ENCODE measurements around the gene NRCAM. TPM values are rescaled to one million over a fixed set of nuclear protein-coding genes. Genes with fewer than 3 reads are reported as not detected.
A peak's percentile ranks its signal among the peaks of the same experiment; 100 is the strongest.

The NRCAM gene
- total RNA-seq, 1 experiment from 2014 or later: 30.8 TPM

DNA sequence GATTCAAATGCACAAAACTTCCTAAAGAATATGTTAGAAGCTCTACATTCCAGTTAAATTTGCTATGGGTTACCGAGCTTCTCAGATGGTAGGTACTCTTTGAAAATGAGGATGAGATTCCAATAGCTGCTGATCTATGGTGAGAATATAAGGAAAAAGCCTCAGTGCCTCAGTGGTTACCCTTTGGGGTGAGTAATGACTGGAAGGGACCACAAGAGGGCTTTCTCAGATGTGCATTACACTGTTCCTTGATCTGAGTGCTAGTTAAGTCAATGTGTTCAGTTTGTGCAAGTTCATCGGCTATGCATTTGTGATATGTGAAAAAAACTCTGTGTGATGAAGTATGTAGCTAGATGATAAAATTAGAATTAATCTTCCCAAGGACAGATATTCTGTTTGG lies 3.5 kb downstream of the NRCAM start:
- H3K4me1 ChIP-seq: no peaks in the 10 kb centered on the region; the same call in 1 of the 2 replicates
- H3K9me3 ChIP-seq (replicated peaks): no peaks in the 10 kb centered on the region
- no peak overlapping the region for H3K4me3 ChIP-seq
- H3K36me3 ChIP-seq: no peaks in the 10 kb centered on the region
- no peaks in the 10 kb centered on the region for H3K27me3 ChIP-seq
- no peak overlapping the region for H3K27ac ChIP-seq
- DNase-seq: peak; percentile 15 to 67

GRCh38 chr7:108451296-108451848 lies 4.9 kb downstream of the NRCAM start:
- H3K36me3 ChIP-seq: no peaks in the 10 kb centered on the region
- no peaks in the 10 kb centered on the region; the same call in 1 of the 2 replicates for H3K4me1 ChIP-seq
- H3K4me3 ChIP-seq: no peak overlapping the region
- H3K27ac ChIP-seq: no peak overlapping the region
- no peaks in the 10 kb centered on the region for H3K9me3 ChIP-seq (replicated peaks)
- no peak for DNase-seq
- no peaks in the 10 kb centered on the region for H3K27me3 ChIP-seq

DNA sequence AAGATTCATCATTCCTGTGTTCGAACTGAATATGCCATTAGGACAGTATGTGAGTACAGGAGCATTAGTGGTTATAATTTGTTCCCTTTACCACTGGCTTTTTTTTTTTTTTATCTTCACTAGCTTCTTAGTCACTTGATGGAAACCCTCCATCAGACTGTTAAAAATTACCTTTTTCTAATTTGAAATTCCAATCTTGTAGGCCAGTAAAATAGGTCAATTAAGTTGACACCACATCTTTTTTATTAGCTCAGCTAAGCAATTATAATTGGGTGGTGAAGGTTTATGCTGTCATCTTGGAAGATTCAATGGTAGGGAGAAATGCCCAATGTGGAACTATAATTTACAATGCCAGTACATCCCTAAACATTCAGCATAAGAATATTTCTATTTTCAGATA lies 6.1 kb downstream of the NRCAM start:
- Histone ChIP-seq H3K27ac (no peak overlapping the region), H3K9me3 (replicated peaks) (no peaks in the 10 kb centered on the region), H3K4me1 (no peaks in the 10 kb centered on the region; the same call in 1 of the 2 replicates), H3K36me3 (no peaks in the 10 kb centered on the region), H3K4me3 (no peak overlapping the region), H3K27me3 (no peaks in the 10 kb centered on the region)
- no peak for DNase-seq

GRCh38 chr7:108449521-108449920 lies 6.7 kb downstream of the NRCAM start:
- Histone ChIP-seq H3K4me1 (no peaks in the 10 kb centered on the region; the same call in 1 of the 2 replicates), H3K9me3 (replicated peaks) (no peaks in the 10 kb centered on the region), H3K27me3 (no peaks in the 10 kb centered on the region), H3K36me3 (no peaks in the 10 kb centered on the region), H3K27ac (no peak overlapping the region), H3K4me3 (no peak overlapping the region)
- DNase-seq: no peak

DNA sequence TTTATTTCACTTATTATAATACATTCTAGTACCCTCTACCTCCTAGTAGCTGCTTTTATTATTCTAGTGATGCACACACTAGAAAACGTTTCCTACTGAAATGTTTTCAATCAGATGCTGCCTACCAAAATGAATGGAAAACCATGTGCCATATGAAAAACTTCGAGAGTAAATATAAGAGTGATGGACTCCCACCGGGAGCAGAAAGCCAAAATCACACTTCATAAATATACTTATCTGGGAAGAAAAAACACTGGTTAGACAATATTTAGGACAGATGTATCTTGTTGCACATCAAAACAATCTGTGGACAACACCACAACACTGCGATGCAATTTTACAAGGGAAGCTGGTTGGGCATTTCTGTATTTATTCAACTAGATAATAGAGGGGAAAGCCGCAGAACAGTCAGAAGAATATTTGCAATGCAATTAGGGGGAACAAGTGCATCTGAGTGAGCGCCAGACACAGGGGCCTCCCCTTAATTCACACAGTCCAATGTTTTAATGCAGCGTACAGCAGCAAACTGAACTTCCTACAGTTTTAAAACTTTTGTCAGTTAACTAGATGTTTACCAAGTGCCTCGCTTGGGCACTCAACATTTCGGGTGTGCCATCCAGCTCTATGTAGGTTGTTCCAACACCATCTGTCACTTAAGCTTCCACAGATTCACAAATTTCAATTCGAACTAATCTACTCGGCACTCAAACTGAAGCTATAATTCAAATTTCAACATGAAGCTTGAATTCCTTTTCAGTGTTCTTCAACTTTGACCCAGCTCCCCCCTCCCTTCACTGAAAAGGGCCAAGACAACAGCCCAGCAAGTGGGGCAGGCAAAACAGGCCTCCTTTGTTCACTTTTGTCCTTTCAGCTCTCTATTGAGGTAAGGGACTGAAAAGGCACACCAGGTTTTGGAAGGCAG lies 7.4 kb downstream of the NRCAM start:
- H3K27me3 ChIP-seq: no peaks in the 10 kb centered on the region
- no peak overlapping the region for H3K27ac ChIP-seq
- H3K4me3 ChIP-seq: no peak overlapping the region
- no peaks in the 10 kb centered on the region for H3K36me3 ChIP-seq
- no peaks in the 10 kb centered on the region; the same call in 1 of the 2 replicates for H3K4me1 ChIP-seq
- H3K9me3 ChIP-seq (replicated peaks): no peaks in the 10 kb centered on the region
- no peak for DNase-seq

DNA sequence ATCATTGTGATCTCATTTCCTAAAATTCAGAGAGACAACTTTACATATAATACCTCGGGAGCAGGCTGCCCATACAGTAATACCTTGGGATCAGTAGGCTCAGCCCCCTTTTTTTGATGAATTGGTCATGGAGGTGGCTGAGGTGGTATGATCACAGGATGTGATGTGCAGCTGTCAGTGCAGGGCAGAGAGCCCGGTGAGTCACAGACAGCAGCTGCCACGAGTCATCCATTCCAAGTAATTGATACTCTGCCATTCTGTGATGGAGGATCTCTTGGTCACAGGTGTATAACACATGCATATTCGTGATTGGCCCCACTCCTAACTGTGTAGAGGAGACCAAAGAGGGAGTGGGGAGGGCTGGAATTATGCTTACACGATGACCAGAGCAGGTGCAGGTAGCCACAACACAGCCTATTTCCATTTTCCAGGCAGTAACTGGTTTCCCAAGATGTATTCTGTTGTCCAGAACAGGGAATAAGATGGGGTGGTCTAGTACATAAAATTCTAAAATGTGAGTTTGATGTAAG lies 14.1 kb downstream of the NRCAM start:
- Histone ChIP-seq H3K4me1 (peaks cover 35% of the 10 kb centered on the region), H3K4me3 (no peak overlapping the region), H3K9me3 (replicated peaks) (no peaks in the 10 kb centered on the region), H3K27ac (peak overlapping the region; percentile 97), H3K27me3 (no peaks in the 10 kb centered on the region), H3K36me3 (no peaks in the 10 kb centered on the region)
- peak; percentile 95 to 98 for DNase-seq

DNA sequence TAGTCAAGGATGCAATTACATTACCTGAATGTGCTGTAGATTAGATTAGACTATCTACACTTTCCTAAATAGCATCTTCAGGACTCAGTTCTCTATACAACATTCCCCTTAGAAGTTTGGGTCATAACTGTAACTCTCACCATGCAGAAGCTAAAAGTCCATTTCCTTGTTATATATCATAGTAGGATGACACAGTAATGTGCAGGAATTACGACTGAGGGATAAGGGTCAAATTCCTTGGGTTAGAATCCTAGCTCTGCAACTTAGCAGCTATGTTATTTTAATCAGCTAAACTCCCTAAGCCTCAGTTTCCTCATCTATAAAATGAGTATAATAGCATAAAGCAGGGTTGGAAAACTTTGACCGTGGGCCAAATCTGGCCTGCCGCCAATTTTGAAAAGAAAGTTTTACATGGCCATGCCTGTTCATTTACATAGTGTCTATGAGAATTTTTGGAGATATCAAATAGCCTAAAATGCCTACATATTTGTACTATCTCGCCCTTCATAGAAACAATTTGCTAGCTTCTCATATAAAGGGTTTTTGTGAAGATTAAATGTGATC lies 14.8 kb downstream of the NRCAM start:
- peaks cover 35% of the 10 kb centered on the region for H3K4me1 ChIP-seq
- DNase-seq: peak; percentile 54 to 73

GRCh38 chr7:108440613-108441012 lies 15.6 kb downstream of the NRCAM start:
- Histone ChIP-seq H3K36me3 (no peaks in the 10 kb centered on the region), H3K9me3 (replicated peaks) (no peaks in the 10 kb centered on the region), H3K4me3 (no peak overlapping the region), H3K27ac (peak overlapping the region; percentile 97), H3K4me1 (peaks cover 35% of the 10 kb centered on the region), H3K27me3 (no peaks in the 10 kb centered on the region)
- peak in 1 of 2 experiments; percentile 46 for DNase-seq

More for the DNA sequence above, 14.8 kb downstream of the NRCAM start:
- Histone ChIP-seq H3K27me3 (no peaks in the 10 kb centered on the region), H3K36me3 (no peaks in the 10 kb centered on the region), H3K27ac (peak overlapping the region; percentile 97), H3K9me3 (replicated peaks) (no peaks in the 10 kb centered on the region), H3K4me3 (no peak overlapping the region)

DNA sequence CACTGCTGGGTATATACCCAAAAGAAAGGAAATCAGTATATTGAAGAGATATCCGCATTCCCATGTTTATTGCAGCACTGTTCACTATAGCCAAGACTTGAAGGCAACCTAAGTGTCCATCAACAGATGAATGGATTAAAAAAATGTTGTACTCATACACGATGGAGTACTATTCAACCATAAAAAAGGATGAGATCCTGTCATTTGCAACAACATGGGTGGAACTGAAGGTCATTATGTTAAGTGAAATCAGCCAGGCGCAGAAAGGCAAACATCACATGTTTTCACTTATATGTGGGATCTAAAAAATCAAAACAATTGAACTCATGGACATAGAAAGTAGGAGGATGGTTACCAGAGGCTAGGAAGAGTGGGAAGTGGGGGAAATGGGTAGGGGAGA lies 19.3 kb downstream of the NRCAM start:
- no peaks in the 10 kb centered on the region for H3K27me3 ChIP-seq
- no peak for DNase-seq

GRCh38 chr7:108434010-108434409 lies 22.2 kb downstream of the NRCAM start:
- Histone ChIP-seq H3K4me1 (no peaks in the 10 kb centered on the region), H3K36me3 (no peaks in the 10 kb centered on the region), H3K27ac (no peak overlapping the region), H3K4me3 (no peak overlapping the region), H3K27me3 (no peaks in the 10 kb centered on the region), H3K9me3 (replicated peaks) (no peaks in the 10 kb centered on the region)
- no peak for DNase-seq

More for the DNA sequence above, 19.3 kb downstream of the NRCAM start:
- peaks cover 21% of the 10 kb centered on the region for H3K4me1 ChIP-seq
- H3K27ac ChIP-seq: no peak overlapping the region
- no peak overlapping the region for H3K4me3 ChIP-seq
- no peaks in the 10 kb centered on the region for H3K9me3 ChIP-seq (replicated peaks)
- no peaks in the 10 kb centered on the region for H3K36me3 ChIP-seq

DNA sequence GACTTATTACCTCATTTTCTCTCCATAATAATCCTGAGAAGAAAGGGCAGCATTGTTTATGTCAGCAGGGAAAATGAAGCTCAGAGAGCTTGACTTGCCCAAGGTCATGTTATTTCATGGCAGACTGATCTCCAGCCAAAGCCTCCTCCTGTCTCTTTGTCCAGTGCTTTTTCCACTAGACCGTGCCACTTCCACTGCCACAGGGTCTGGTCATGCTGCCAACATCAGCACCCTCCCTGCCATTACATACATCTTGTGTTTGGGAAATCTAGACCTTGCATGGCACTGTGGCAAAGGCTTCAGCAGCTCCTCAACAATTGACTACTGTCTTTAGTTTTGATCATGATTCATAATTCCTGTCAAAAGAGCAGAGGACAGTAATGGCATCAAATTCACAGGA lies 25.1 kb downstream of the NRCAM start:
- no peaks in the 10 kb centered on the region for H3K27me3 ChIP-seq
- H3K4me3 ChIP-seq: no peak overlapping the region
- no peaks in the 10 kb centered on the region for H3K4me1 ChIP-seq
- H3K9me3 ChIP-seq (replicated peaks): no peaks in the 10 kb centered on the region
- no peak for DNase-seq
- H3K36me3 ChIP-seq: no peaks in the 10 kb centered on the region
- no peak overlapping the region for H3K27ac ChIP-seq

- Histone ChIP-seq H3K4me3 (no peak overlapping the region), H3K4me1 (no peaks in the 10 kb centered on the region), H3K9me3 (replicated peaks) (no peaks in the 10 kb centered on the region), H3K27me3 (no peaks in the 10 kb centered on the region), H3K36me3 (no peaks in the 10 kb centered on the region), H3K27ac (no peak overlapping the region)
- no peak for DNase-seq
Measured at GRCh38 chr7:108430664-108431063, 25.6 kb downstream of the NRCAM start.

DNA sequence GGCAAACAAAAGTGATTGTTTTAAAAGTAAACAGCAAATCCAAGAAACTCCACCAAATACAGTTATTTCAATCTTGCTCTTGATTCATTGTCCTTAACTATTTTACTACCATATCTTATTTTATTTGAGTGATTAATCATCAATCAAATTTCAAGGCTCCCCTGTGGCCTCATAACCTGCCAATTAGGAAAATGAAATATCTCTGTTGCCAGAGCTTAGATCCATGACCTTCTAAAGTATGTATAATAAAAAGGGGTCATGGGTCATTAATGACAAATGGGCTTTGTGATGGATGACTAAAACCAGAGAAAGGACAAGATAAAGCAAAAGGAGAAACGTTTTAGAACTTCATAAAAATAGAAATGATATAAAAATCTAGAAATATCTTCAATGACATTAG lies 28.5 kb downstream of the NRCAM start:
- no peaks in the 10 kb centered on the region for H3K4me1 ChIP-seq
- no peak overlapping the region for H3K4me3 ChIP-seq
- no peaks in the 10 kb centered on the region for H3K9me3 ChIP-seq (replicated peaks)
- H3K27ac ChIP-seq: no peak overlapping the region
- no peaks in the 10 kb centered on the region for H3K27me3 ChIP-seq
- H3K36me3 ChIP-seq: no peaks in the 10 kb centered on the region
- no peak for DNase-seq

DNA sequence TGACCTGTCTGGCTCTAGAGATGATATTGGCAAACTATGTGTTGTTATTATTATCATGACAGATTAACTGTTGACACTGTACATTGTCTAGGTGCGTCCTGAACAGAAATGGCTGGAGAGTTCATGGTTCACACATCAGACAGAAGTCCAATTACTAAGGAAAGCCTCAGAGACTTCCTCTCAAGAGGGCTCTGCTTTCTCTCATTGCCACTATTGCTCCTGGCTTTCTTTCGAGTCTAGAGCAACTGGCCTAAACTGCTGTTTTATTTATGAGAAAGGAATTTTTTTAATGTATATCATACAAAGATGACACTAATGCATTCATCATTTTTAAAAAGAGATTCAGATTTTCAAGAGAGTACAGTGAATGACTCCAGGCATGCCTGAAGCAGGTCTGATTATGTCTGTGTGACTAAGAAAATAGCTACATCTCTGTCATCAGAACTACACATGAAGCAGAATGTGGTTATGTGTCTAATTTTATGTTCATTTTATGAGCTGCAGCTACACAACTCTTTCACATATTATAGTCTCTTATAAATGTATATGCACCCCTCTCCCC lies 30.4 kb downstream of the NRCAM start:
- no peak for DNase-seq
- no peaks in the 10 kb centered on the region for H3K9me3 ChIP-seq (replicated peaks)
- H3K4me1 ChIP-seq: peaks cover 7% of the 10 kb centered on the region
- H3K27ac ChIP-seq: no peak overlapping the region
- H3K36me3 ChIP-seq: no peaks in the 10 kb centered on the region
- H3K27me3 ChIP-seq: no peaks in the 10 kb centered on the region
- H3K4me3 ChIP-seq: no peak overlapping the region

DNA sequence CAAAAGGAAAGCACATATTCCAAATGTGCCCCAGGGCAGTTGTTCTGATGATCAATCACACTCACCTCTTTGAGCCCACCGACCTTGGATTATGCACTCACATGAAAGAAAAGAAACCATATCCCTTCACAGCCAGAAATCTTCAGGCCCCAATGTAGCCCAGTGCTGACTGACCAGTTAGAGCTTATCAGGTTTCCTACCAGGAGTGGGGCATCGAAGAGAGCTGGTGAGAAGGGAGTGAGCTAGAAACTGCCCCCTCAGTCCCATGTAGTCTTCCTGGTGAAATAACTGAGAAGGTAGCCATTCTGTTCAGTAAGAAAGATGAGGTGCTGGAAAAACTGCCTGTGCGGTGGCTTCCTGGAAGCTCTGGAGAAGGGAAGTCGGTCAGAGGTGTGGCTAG lies 32.2 kb downstream of the NRCAM start:
- Histone ChIP-seq H3K27me3 (no peaks in the 10 kb centered on the region), H3K9me3 (replicated peaks) (no peaks in the 10 kb centered on the region), H3K27ac (no peak overlapping the region), H3K36me3 (no peaks in the 10 kb centered on the region), H3K4me1 (peaks cover 7% of the 10 kb centered on the region), H3K4me3 (no peak overlapping the region)
- no peak for DNase-seq

Measured in SJCRH30 (cell line).